ENCODE results near the gene KYNU. TPM values are rescaled to one million over a fixed set of nuclear protein-coding genes. Genes with fewer than 3 reads are reported as not detected.
"Not testable (repeated sequence)": the region's sequence is repeated elsewhere in the genome, so short reads cannot be mapped to it uniquely, and the experiment has no call there.

Gene KYNU
- total RNA-seq, 1 donor from 2014 or later = 0.53 TPM

DNA sequence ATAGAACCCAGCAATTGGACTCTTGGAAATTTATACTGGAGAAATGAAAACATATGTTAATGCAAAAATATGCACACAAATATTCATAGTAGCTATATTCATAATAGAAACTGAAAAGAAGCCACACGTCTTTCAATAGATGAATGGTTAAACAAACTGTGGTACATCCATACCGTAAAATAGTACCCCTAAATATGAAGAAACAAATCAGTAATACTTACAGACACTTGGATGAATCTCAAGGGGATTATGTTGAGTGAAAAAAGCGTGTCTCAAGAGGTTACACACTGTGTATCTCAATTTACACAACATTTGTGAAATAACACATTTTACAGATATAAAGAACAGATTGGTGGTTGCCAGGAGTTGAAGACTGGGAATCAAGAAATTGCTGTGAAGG, 190.6 kb downstream of the KYNU start:
- Mint-ChIP-seq H3K4me3 (no peak overlapping the region), H3K27ac (no peak overlapping the region), H3K27me3 (no peaks in the 10 kb centered on the region), H3K9me3 (no peaks in the 10 kb centered on the region), H3K4me1 (ENCODE audit: unreplicated experiment) (no peaks in the 10 kb centered on the region), H3K36me3 (no peaks in the 10 kb centered on the region)
- no peak for DNase-seq (ENCODE audit: extremely low spot score, unreplicated experiment)
- TF ChIP-seq, protein P1, sequence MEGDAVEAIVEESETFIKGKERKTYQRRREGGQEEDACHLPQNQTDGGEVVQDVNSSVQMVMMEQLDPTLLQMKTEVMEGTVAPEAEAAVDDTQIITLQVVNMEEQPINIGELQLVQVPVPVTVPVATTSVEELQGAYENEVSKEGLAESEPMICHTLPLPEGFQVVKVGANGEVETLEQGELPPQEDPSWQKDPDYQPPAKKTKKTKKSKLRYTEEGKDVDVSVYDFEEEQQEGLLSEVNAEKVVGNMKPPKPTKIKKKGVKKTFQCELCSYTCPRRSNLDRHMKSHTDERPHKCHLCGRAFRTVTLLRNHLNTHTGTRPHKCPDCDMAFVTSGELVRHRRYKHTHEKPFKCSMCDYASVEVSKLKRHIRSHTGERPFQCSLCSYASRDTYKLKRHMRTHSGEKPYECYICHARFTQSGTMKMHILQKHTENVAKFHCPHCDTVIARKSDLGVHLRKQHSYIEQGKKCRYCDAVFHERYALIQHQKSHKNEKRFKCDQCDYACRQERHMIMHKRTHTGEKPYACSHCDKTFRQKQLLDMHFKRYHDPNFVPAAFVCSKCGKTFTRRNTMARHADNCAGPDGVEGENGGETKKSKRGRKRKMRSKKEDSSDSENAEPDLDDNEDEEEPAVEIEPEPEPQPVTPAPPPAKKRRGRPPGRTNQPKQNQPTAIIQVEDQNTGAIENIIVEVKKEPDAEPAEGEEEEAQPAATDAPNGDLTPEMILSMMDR (conservative IDR thresholded peaks at IDR 0.05) = no peak

DNA sequence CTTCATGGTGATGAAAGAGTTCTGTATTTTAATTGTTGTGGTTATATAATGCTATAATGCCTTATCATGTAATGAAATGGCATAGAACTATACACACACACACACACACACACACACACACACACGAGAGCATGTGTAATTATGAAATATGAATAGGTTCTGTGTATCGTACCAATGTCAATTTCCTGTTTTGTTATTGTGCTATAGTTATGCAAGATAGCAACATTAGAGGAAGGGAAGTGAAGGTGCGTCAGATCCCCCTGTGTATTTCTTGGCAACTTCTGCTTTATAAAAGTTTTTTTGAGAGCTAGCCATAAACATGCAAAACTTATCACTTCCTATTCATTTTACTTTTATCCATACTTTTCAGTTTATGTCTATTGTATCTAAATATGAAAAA, 191.0 kb downstream of the KYNU start:
- H3K27ac Mint-ChIP-seq = no peak overlapping the region
- no peaks in the 10 kb centered on the region for H3K4me1 Mint-ChIP-seq (ENCODE audit: unreplicated experiment)
- H3K9me3 Mint-ChIP-seq = no peaks in the 10 kb centered on the region
- no peaks in the 10 kb centered on the region for H3K36me3 Mint-ChIP-seq
- TF ChIP-seq, protein P1 (conservative IDR thresholded peaks at IDR 0.05) = no peak
- no peak for DNase-seq (ENCODE audit: extremely low spot score, unreplicated experiment)
- H3K27me3 Mint-ChIP-seq = no peaks in the 10 kb centered on the region
- H3K4me3 Mint-ChIP-seq = no peak overlapping the region

DNA sequence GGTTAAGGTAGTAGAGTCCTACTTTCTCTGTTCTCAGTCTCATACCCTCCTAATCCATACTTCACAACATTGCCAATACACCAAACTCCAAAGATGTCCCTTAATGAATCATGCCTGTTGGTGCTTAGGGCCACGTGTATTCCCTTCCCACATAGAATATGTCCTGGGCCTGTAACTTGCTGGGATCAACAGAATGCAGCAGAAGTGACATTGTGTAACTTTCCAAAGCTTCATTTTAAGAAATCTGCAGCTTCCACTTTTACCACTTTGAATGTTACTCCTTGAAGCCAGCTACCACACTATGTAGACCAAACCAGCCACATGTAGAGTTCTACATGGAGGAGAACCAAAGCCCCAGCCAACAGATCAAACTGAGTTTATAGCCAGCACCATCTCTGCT, 193.2 kb downstream of the KYNU start:
- Mint-ChIP-seq H3K4me3 (no peak overlapping the region), H3K9me3 (no peaks in the 10 kb centered on the region), H3K36me3 (no peaks in the 10 kb centered on the region), H3K4me1 (ENCODE audit: unreplicated experiment) (no peaks in the 10 kb centered on the region), H3K27ac (no peak overlapping the region), H3K27me3 (no peaks in the 10 kb centered on the region)
- TF ChIP-seq, protein P1 (conservative IDR thresholded peaks at IDR 0.05) = no peak
- no peak for DNase-seq (ENCODE audit: extremely low spot score, unreplicated experiment)

DNA sequence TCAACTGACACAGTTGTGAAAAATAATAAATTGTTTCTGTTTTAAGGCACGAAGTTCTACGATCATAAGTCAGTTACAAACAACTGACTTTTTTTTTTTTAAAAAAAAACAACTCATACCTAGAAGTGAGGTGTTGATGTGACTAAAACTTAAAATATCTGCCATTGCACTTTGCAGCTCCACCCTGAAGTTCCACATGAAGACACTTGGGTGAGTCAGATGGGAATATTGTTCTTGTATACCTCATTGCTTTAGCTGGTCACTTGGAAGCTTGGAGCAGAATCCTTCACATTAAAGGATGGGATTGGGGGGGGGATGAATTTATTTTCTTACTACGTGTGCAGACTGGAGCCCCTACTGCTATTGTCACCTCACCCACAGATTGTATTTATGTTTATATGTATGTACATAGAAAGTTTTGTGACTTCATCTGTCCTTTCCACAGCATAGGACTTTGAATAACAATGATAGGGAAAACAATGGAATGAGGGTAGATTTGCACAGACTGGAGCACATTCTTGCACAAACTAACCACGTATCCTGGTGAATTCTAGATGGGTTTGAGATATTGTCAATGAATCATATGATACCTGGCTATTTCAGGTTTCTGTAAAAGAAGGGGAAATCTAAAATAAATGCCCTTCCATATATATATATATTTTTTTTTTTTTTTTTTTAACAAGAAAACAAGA, 193.9 kb downstream of the KYNU start:
- no peaks in the 10 kb centered on the region for H3K27me3 Mint-ChIP-seq
- no peaks in the 10 kb centered on the region for H3K4me1 Mint-ChIP-seq (ENCODE audit: unreplicated experiment)
- no peak overlapping the region for H3K4me3 Mint-ChIP-seq
- H3K9me3 Mint-ChIP-seq = no peaks in the 10 kb centered on the region
- no peak overlapping the region for H3K27ac Mint-ChIP-seq
- no peak for DNase-seq (ENCODE audit: extremely low spot score, unreplicated experiment)
- TF ChIP-seq, protein P1 (conservative IDR thresholded peaks at IDR 0.05) = no peak
- no peaks in the 10 kb centered on the region for H3K36me3 Mint-ChIP-seq

DNA sequence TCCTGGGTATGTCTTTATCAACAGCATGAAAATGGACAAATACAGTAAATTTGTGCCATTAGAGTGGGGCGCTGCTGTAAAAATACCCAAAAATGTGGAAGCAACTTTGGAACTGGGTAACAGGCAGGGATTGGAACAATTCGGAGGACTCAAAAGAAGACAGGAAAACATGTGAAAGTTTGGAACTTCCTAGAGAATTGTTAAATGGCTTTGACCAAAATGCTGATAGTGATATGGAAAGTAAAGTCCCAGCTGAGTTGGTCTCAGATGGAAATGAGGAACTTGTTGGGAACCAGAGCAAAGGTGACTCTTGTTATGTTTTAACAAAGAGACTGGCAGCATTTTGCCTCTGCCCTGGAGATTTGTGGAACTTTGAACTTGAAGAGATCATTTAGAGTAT, 197.4 kb downstream of the KYNU start:
- not testable (repeated sequence) for DNase-seq (ENCODE audit: extremely low spot score, unreplicated experiment); H3K36me3 Mint-ChIP-seq; H3K9me3 Mint-ChIP-seq; H3K4me1 Mint-ChIP-seq (ENCODE audit: unreplicated experiment); H3K27ac Mint-ChIP-seq; H3K27me3 Mint-ChIP-seq; H3K4me3 Mint-ChIP-seq

DNA sequence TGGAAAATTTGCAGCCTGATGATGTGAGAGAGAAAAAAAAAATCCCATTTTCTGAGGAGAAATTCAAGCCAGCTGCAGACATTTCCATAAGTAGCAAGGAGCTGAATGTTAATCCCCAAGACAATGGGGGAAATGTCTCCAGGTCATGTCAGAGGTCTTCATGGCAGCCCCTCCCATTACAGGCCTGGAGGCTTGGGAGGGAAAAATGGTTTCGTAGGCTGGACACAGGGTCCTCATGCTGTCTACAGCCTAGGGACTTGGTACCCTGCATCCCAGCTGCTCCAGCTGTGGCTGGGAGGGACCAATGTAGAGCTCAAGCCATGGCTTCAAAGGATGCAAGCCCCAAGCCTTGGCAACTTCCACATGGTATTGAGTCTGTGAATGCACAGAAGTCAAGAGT, 198.2 kb downstream of the KYNU start:
- no peaks in the 10 kb centered on the region for H3K36me3 Mint-ChIP-seq
- TF ChIP-seq, protein P1 (conservative IDR thresholded peaks at IDR 0.05) = no peak

More for the DNA sequence above, 198.2 kb downstream of the KYNU start:
- Mint-ChIP-seq H3K27me3 (no peaks in the 10 kb centered on the region), H3K27ac (no peak overlapping the region), H3K4me3 (no peak overlapping the region), H3K9me3 (no peaks in the 10 kb centered on the region), H3K4me1 (ENCODE audit: unreplicated experiment) (no peaks in the 10 kb centered on the region)
- no peak for DNase-seq (ENCODE audit: extremely low spot score, unreplicated experiment)
